Stimulated activated CD8-positive, alpha-beta memory T cell treated with anti-CD3 and anti-CD28 coated beads, Interleukin-4, amount 100 ng/mL, for 24 hours (primary cell): ENCODE results near the gene SEMA3C.

Experiments used
- DNase-seq: peaks from one replicate; pipeline ENCODE4 v3.0.0-alpha.2; 2020; ENCODE audit warnings: low read depth

Gene SEMA3C

DNA sequence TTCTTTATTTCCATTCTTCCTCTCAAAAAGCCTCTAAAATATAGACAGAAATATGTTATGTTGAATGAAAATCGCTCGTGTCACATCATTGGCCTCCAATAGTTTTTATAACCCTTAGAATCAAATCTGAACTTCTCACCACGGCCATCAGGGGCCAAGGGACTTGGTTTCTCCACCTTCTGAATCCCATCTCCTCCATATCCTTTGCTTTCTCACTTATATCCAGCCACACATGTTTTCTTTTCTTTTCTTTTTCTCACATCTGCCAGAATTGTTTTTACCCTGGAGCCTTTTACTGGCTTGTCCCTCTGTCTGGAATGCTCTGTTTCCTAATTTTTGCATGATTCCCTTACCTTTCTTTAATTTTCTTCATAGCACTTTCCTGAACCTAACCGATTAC is 184.8 kb downstream of the SEMA3C start:
- no peak for DNase-seq

DNA sequence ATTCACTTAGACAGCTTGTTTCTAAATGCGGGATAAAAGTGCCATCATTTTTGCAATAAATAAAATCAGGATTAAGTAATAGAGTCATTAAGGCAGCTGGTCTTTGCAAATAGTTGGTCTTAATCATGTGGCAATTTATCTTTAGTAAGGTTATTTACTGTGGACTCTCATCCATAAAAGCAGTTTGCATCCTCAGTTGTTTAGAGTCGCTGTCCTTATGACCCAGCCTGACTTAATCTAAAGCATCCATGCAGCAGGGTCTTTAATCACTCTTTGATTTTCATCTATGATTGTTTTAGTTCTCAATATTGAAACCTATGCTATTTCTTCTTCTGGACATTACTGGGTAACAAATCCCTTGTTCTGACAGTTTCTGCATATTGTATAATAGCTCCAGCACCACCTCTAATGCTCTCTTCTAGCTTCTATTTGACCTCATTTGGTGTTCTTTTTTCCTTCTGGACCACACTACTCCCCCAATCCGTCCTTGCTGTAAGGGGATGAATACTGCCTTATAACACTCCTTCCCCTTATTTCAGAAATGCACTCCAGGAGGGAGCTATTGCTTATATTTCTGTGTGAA is 185.4 kb downstream of the SEMA3C start:
- no peak for DNase-seq

DNA sequence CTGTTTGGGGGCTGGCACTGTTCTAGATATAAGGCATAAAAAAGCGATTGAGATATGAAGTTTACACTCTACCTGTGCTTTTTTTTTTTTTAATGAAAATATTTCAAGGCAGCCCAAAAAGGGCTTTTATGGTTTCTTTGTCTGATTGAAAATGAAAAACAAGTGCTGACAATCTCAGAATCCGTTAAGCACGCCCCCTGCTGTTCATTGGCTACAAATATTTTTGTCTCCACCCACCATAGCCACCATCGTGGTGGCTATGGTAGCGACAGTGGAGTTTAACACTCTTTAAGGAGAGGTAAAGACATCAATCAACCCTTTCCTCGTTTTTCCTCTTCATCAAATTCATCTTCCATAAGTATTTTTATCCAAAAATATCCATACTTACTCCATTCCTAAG is 186.2 kb downstream of the SEMA3C start:
- DNase-seq, result no peak

DNA sequence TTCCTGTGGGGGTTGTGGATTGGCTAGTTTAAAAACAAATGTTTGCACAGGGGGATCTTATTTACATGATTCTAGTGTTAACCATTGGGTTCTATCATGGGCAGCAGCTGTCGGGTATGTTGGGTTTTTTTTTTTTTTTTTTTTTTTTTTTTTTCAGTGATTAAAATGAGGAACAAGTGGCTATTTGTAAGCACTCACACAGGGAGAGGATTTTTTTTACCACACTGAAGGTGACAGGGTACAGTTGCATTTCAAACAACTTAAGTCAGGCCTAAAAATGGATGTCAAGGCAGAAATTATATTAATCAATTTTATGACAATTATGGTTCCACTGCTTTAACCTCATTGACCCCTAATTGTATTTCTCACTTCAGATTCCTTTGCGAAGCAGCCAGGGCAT is 187.6 kb downstream of the SEMA3C start:
- DNase-seq, result no peak

DNA sequence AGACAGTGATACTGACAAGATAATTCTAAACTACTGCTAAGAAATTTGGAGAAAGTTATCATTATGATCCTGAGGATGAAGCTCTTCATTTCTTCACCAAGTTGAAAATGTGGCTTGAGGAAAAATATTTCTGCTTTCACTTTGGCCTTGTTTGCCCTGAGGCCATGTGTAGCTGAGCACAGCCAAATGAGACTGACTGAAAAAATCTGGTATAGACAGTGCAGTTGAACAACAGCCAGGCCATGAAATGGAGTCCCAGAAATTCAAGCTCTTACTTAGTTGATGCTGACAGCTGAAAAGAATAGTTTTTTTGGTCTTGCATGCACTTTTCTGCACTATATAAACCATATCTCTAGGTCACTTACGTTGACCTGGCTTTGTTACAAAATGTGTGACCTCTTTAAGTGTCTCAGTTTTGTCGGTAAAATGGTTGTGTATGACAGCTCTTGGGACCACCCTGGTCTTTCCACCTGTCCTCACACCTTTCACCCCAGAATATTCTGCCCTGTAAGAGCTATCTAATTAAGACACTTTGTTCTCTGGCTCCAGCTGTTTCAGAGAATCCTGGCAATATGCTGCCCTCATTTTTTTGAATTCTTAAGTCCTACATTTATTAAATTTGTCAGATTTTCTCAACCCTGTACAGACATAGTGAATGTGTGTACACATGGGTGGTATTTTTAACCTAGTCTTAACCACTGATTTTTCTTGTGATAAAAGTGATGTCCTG is 189.1 kb downstream of the SEMA3C start:
- no peak for DNase-seq

DNA sequence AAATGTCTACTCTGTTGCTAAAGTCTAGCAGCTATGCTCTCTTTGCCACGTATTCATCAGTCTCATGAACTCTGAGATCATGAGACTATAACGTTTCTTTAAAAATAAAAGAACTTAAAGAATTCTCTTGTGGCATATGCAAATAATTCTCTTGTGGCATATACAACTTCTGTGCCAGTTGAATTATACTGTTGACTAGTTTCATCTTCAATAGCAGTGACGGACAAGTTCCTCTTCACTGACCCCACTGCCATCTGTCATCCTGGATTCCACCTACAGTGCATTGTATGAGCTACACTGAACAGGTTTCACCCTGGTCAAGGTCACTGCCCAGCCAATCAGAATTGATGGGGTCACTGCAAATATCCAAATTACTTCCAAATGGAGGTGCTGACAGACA is 192.2 kb downstream of the SEMA3C start:
- DNase-seq, result no peak

DNA sequence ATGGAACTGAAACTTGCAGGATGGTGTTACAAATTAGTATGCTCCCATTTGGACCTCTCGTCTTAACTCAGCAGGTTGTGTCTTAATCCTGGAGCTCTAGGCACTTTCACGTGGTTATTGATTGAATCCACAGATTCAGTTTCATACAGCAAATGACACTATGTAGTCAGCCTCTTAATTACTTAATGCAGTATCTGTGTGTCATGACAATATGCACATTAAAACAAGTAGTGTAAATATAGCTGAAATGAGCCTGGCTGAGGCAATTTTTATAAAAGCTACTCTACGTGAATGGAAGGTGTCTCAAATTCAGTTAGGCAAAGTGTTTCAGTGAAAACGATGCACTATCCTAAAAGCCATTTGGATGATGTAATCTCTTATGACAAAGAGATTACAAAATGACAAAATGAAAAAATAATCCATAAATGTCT is 193.7 kb downstream of the SEMA3C start:
- DNase-seq, result no peak

DNA sequence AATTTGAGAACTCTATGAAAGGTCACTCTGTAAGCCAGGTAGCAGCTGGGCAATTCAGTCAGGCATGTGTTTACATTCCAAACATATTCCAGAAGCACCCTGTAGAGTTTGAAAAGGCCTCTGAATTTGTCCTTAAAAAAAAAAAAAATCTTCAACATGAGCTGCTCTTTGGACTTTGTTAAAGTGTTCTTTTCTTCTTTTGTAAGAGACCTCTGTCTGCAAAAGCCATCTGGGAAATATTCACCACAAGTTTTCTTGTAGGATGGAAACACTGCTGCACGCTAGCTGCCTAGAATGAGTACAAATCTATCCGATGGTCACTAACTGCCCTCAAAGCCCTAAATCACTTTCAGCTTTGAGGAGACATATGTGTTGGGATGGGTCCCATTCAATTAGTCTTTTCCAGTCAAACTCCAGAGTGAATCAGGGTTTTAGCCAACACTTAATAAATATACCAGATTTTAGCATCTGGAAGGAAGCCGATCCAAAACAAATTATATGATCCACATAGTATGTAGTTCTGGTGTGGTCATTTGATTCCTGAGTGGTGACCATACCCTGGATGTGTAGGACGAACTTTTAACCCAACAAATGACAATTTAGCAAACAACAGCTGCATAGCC is 194.5 kb downstream of the SEMA3C start:
- no peak for DNase-seq

DNA sequence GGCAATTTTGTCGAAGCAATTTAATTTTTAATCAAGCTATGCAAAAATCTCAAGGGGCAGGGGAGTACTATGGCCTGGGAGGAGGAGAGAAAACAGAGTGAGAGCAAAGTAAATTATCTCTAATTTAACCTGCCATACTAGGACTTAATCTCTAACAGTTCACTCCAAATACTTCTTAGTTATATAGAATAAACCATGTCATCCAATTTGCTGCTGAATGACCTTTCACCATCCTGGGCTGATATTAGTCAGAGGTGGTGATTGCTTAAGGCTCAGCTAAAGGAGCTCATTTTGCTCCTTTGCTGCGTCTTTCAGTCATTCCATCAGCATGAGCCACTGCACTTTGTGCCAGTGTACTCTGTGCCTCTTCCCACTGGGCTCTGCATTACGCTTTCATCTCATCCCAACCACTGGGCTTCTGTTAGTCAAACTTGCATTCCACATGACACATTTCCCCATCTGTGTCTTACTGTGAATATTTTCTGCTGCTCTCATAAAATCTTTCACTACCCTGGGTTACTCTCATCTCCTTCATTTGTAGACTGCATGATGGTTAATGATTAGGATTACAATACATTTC is 196.1 kb downstream of the SEMA3C start:
- no peak for DNase-seq

DNA sequence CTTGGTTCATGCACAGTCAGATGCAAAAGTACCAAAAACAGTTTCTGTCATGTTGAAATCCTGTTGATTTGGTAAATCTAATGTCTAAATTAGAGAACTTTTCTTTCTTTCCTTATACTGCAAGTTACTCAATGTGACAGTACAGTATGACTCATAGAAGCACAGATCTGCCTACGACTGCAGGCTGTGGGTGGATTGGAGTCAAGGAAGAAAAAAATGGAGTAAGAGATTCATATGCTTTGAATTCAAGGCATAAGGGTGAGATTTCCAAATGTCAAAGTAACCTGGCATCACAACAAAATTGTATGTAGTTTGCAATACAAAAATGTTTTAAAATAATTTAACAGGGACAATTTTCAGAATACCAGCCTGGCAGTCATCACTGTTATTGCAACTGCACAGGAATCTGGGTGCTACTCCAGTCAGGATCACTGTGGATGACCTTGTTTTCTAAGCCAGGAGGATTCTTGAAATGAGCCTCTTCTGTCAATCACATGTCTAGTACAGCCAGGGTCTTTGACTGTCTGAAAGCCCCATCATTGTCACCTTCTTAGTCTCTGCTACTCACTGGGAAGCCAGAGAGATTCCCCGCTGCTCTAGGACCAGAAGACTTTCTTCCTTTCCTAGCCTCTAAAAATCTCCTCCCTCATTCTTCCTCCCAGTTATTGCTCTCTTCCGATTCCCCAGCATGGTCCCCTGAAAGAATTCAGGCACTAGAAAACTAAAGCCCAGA is 196.8 kb downstream of the SEMA3C start:
- DNase-seq, result no peak

DNA sequence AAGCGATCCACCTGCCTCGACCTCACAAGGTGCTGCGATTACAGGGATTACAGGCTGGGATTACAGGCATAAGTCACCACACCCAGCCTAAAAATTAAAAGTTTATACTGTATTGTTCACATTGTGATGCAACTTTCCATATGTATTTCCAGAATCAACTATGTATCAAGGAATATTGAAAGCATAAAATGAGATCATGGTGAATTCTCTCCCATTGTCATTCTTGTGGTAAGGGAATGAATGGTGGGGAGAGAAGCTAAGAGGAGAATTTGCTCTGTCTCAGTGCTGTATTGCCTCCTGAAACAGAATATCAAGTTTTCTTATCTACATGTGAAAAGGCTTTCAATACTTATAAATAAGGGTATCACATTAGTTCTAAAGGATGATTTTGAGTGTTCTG is 198.7 kb downstream of the SEMA3C start:
- DNase-seq, result no peak

DNA sequence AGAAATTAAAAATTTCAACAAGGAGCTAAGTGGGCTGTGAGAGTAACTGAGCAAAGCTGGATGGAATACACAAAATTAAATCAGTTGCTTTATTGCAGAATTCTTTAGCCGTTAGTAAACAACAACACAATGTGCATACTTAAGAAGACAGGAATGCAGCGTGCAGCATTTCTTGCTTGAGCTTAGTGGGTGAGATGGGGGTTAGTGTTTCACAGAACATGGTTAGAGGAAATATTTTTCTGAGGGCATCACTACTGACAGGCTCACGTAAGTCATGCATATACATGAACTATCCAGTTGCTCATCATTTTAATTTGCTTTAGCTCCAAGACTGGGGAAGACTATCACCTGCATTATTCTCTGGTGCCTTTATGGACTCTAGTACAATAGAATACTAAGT is 199.6 kb downstream of the SEMA3C start:
- DNase-seq, result no peak

DNA sequence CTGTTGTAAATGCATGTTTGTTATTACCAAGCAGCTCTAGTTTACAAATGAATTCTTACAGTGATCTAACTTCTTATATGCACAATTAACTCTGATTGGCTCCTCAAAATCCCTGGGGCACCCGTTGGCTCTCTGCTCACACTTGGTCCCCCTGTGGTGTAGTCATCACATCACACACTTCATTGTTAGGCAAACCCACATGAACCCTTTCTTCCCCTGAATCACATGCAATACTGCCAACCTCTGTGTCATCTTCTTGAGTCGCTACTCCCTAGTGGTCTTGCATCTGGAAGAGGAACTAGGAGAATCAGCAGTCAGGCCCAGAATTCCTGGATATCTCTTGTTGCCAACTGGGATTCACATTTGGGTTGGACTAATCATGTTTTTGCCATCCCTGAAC is 207.3 kb downstream of the SEMA3C start:
- DNase-seq, result no peak

DNA sequence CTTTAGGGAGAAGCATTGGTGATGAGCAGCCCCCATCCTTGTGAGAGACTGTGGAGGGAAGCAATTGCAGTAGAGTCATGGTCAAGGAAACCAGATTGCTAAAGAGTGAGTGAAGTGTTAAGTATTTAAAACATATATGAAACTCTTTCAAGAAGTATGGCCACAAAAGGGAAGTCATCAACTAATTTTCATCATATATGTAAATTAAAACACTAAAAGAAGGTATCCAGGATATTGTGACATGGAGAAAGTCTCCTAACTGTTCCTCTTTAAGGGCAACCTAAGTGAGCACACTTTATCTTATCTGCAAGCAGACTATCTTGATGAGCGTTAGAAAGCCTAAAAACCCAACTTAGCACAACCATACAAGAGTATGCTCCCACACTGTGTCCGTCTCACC is 210.7 kb downstream of the SEMA3C start:
- DNase-seq, result no peak

DNA sequence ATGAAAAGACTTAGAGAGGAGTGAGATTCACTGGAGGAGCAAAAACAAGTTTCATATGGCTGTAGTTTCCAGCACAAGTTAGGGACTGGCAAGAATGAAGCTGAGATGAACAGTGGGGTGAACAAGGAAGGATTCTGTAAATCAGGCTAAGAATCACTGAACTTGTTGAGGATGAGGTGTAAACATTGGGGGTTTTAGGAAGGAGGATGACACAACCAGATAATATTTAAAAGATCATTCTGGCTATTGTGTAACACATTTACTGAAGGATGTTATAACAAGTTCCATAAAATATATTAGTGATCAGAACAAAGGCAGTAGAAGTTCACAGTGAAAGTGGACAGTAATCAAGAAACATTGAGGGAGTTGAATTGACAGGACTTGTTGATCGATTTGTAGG is 211.5 kb downstream of the SEMA3C start:
- DNase-seq, result no peak

DNA sequence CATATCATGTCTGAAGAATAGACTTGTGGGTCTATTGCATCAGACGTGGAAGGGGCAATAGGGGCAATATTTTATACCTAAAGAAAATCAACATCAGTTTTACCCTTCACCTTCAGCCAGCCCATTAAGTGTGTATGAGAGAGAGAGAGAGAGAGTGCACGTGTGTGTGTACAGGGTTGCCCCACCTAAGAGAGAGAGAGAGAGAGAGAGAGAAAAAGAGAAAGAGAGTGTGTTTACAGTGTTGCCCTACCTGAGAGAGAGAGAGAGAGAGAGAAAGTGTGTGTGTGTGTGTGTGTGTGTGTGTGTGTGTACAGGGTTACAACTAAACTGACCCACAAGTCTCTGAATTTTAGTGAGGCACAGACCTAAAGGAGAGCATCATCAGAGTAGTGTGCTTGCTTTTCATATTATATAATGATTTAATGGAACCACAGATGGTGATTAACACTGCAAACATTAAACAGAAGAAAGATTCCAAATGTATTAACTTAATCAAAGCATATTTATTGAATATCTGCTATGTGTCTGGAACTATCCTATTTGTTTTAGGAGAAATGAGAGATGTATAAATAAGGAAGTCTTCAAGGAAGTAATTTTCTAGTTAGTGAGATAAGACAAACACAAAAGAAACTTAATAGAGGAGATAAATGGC is 213.6 kb downstream of the SEMA3C start:
- DNase-seq, result no peak

DNA sequence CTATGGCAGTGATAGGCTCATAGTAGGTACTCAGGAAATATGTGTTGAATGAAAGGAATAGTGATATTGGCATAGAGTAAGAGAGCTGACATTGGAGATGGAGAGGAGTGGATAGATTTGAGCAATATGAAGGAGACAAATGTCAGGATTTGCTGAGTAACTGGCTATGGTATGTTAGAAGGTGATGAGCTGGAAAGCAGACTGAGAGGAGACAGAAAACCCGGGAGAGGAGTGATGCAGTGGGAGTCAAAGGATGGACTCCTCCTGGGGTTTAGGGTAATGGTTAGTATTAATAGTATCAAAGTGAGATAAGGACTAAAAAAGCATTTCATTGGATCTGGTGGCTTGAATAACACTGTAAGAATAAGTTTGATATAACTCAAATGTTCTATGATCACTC is 215.6 kb downstream of the SEMA3C start:
- no peak for DNase-seq

DNA sequence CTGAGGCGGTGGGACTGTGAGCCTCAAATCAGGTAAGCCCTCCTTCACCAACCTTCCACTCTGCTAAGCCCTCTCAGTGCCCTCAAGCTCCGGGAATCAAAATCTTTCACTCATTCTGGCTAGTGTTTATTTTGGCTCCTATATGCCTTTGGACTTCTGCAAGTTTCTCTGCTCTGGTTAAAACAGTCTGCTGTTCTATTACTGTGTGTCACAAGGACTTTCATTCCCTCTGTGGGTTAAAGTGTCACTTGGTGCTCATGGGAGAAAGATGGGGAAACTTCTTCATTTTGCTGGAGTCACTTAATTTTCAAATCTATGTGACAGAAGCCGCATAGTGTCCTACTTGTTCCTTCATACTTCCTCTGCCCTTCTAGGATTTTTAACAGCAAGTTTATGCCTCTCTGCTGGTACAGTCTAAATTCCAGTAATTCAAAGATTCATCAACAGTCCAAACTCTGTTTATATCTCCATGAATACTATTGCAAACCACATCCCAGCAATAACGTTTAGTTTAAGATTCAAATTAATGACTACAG is 219.1 kb downstream of the SEMA3C start:
- DNase-seq, result no peak

DNA sequence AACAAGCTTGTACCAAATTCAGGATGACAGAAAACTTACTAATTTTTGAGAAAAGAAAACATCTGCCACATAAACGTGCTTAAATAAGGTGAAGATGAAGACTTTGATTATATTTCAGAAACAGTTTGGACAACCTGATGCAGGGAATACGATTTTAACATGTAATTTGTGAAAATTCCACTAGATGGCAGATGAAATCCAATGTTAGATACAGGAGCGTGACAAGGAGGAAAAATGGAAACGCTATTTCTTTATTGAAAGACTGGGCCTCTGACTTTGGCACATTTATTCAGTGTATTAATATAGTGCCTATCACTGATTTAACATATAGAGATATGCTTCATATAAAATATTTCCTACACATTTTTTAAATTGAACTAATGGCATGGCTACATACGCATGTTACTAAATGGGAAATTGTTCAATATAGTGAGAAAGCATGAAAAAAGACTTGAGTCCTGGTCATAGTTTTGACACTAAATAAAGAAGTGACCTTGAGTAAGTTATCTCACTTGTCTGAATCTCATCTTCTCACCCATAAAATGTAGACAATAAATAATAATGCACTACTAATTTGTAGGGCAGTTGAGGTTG is 219.7 kb downstream of the SEMA3C start:
- DNase-seq, result no peak
